SJSA1 (cell line): ENCODE measurements around the gene USP2. TPM values are rescaled to one million over a fixed set of nuclear protein-coding genes. Genes with fewer than 3 reads are reported as not detected.

Experiments
- DNase-seq, 2 experiments: peaks; one replicate each; pipeline ENCODE4 v3.0.0-alpha.2; 2015 to 2020; ENCODE audit warnings: low spot score in 2 of 2, low read depth in 1 of 2
- H3K27ac ChIP-seq: fragments of 250-450 bp; sonication (Bioruptor Pico); 2 replicates; pipeline ENCODE4 v1.5.1; 2020; ENCODE audit warnings: mild to moderate bottlenecking, moderate library complexity
- H3K27me3 ChIP-seq: fragments of 250-450 bp; sonication (Bioruptor Pico); replicated peaks from 2 replicates; pipeline ENCODE4 v1.5.1; 2020; ENCODE audit warnings: mild to moderate bottlenecking, moderate library complexity
- H3K36me3 ChIP-seq: fragments of 250-450 bp; sonication (Bioruptor Pico); 2 replicates; pipeline ENCODE4 v1.5.1; 2020; ENCODE audit warnings: mild to moderate bottlenecking
- H3K4me1 ChIP-seq: fragments of 250-450 bp; sonication (Bioruptor Pico); replicated peaks from 2 replicates; pipeline ENCODE4 v1.6.1; 2021; ENCODE audit warnings: mild to moderate bottlenecking
- H3K4me3 ChIP-seq: fragments of 250-450 bp; sonication (Bioruptor Pico); 2 replicates; pipeline ENCODE4 v1.5.1; 2020; ENCODE audit warnings: mild to moderate bottlenecking
- H3K9me3 ChIP-seq: fragments of 250-450 bp; sonication (Bioruptor Pico); replicated peaks from 2 replicates; pipeline ENCODE4 v1.5.1; 2020; ENCODE audit warnings: mild to moderate bottlenecking
- total RNA-seq: library from RNA; depleted of rRNA; stranded (reverse); fragments of >200 nt; shearing (Covaris generic); gene quantifications from 2 replicates; pipeline ENCODE4 v1.2.3, GENCODE V29; 2014

Gene USP2
- total RNA-seq, 1 experiment from 2014 or later: 0.21 TPM

- Histone ChIP-seq H3K27me3 (no peaks in the 10 kb centered on the region), H3K4me1 (peaks cover 3% of the 10 kb centered on the region; the same call in 1 of the 2 replicates), H3K27ac (no peak overlapping the region), H3K9me3 (no peaks in the 10 kb centered on the region), H3K4me3 (peak overlapping the region; percentile 40), H3K36me3 (no peaks in the 10 kb centered on the region)
- peak; percentile 56 to 74 for DNase-seq
These were observed 25.0 kb downstream of the USP2 start for GRCh38 chr11:119356349-119357031.

- H3K36me3 ChIP-seq: no peaks in the 10 kb centered on the region
- DNase-seq: no peak
- H3K27ac ChIP-seq: no peak overlapping the region
- H3K4me3 ChIP-seq: no peak overlapping the region
- no peaks in the 10 kb centered on the region for H3K9me3 ChIP-seq
- no peaks in the 10 kb centered on the region for H3K27me3 ChIP-seq
- no peaks in the 10 kb centered on the region for H3K4me1 ChIP-seq
These were observed 26.2 kb downstream of the USP2 start for GRCh38 chr11:119355091-119355843.

- Histone ChIP-seq H3K4me3 (no peak overlapping the region), H3K4me1 (no peaks in the 10 kb centered on the region), H3K36me3 (no peaks in the 10 kb centered on the region), H3K27me3 (no peaks in the 10 kb centered on the region), H3K9me3 (no peaks in the 10 kb centered on the region), H3K27ac (no peak overlapping the region)
- DNase-seq: no peak
These were observed 28.6 kb downstream of the USP2 start for GRCh38 chr11:119352857-119353260.

GRCh38 chr11:119351232-119351631, 30.3 kb downstream of the USP2 start:
- no peak for DNase-seq
- H3K27me3 ChIP-seq: no peaks in the 10 kb centered on the region
- no peaks in the 10 kb centered on the region for H3K9me3 ChIP-seq
- H3K4me1 ChIP-seq: no peaks in the 10 kb centered on the region
- no peaks in the 10 kb centered on the region for H3K36me3 ChIP-seq
- H3K4me3 ChIP-seq: no peak overlapping the region
- H3K27ac ChIP-seq: no peak overlapping the region

GRCh38 chr11:119350302-119350701, 31.2 kb downstream of the USP2 start:
- no peaks in the 10 kb centered on the region for H3K9me3 ChIP-seq
- no peak for DNase-seq
- no peak overlapping the region for H3K4me3 ChIP-seq
- no peaks in the 10 kb centered on the region for H3K4me1 ChIP-seq
- H3K27ac ChIP-seq: no peak overlapping the region
- no peaks in the 10 kb centered on the region for H3K27me3 ChIP-seq
- H3K36me3 ChIP-seq: no peaks in the 10 kb centered on the region

GRCh38 chr11:119347940-119348605, 33.4 kb downstream of the USP2 start:
- Histone ChIP-seq H3K4me3 (no peak overlapping the region), H3K4me1 (no peaks in the 10 kb centered on the region), H3K36me3 (no peaks in the 10 kb centered on the region), H3K27ac (no peak overlapping the region), H3K9me3 (no peaks in the 10 kb centered on the region), H3K27me3 (no peaks in the 10 kb centered on the region)
- no peak for DNase-seq

- no peak for DNase-seq
- H3K9me3 ChIP-seq: no peaks in the 10 kb centered on the region
- H3K27me3 ChIP-seq: no peaks in the 10 kb centered on the region
- H3K4me3 ChIP-seq: no peak overlapping the region
- no peaks in the 10 kb centered on the region for H3K36me3 ChIP-seq
- no peak overlapping the region for H3K27ac ChIP-seq
- H3K4me1 ChIP-seq: no peaks in the 10 kb centered on the region
These were observed 34.2 kb downstream of the USP2 start for GRCh38 chr11:119347242-119347641.

GRCh38 chr11:119346605-119347004, 34.9 kb downstream of the USP2 start, which contains the start of gene MFRP:
TSS of gene MFRP (minus strand) at chr11:119346705. CDS start at chr11:119346513, 192 bp downstream.
- no peak within 1 kb of the TSS for H3K27ac ChIP-seq

GRCh38 chr11:119345685-119346084, 35.8 kb downstream of the USP2 start:
- Histone ChIP-seq H3K9me3 (no peaks in the 10 kb centered on the region), H3K4me3 (no peak overlapping the region), H3K27ac (no peak overlapping the region), H3K27me3 (no peaks in the 10 kb centered on the region), H3K4me1 (no peaks in the 10 kb centered on the region), H3K36me3 (no peaks in the 10 kb centered on the region)
- no peak for DNase-seq

More at GRCh38 chr11:119346605-119347004, 34.9 kb downstream of the USP2 start, which contains the start of gene MFRP:
- Histone ChIP-seq H3K36me3 (no peaks in the 10 kb centered on the region), H3K4me3 (no peak within 1 kb of the TSS), H3K27me3 (no peaks in the 10 kb centered on the region), H3K4me1 (no peaks in the 10 kb centered on the region), H3K9me3 (no peaks in the 10 kb centered on the region)
- no peak for DNase-seq

- no peak overlapping the region for H3K27ac ChIP-seq
- H3K4me3 ChIP-seq: no peak overlapping the region
- no peaks in the 10 kb centered on the region for H3K9me3 ChIP-seq
- DNase-seq: no peak
- H3K4me1 ChIP-seq: peaks cover 8% of the 10 kb centered on the region
- no peaks in the 10 kb centered on the region; the same call in 1 of the 2 replicates for H3K36me3 ChIP-seq
- no peaks in the 10 kb centered on the region for H3K27me3 ChIP-seq
These were observed 37.0 kb downstream of the USP2 start for GRCh38 chr11:119344291-119345010.

- Histone ChIP-seq H3K36me3 (no peaks in the 10 kb centered on the region; the same call in 1 of the 2 replicates), H3K27me3 (no peaks in the 10 kb centered on the region), H3K27ac (no peak overlapping the region), H3K4me3 (no peak overlapping the region), H3K4me1 (peaks cover 16% of the 10 kb centered on the region), H3K9me3 (no peaks in the 10 kb centered on the region)
- DNase-seq: no peak
These were observed 37.8 kb downstream of the USP2 start for GRCh38 chr11:119343726-119344125.

- no peaks in the 10 kb centered on the region for H3K9me3 ChIP-seq
- no peak for DNase-seq
- H3K36me3 ChIP-seq: no peaks in the 10 kb centered on the region; the same call in 1 of the 2 replicates
- no peaks in the 10 kb centered on the region for H3K27me3 ChIP-seq
- H3K27ac ChIP-seq: no peak overlapping the region
- no peak overlapping the region for H3K4me3 ChIP-seq
- H3K4me1 ChIP-seq: peaks cover 23% of the 10 kb centered on the region
These were observed 38.9 kb downstream of the USP2 start for GRCh38 chr11:119342362-119343130.

- no peaks in the 10 kb centered on the region for H3K27me3 ChIP-seq
- peaks cover 29% of the 10 kb centered on the region for H3K4me1 ChIP-seq
- DNase-seq: no peak
- peaks cover 3% of the 10 kb centered on the region for H3K36me3 ChIP-seq
- no peaks in the 10 kb centered on the region for H3K9me3 ChIP-seq
- no peak overlapping the region for H3K4me3 ChIP-seq
- H3K27ac ChIP-seq: no peak overlapping the region
These were observed 39.5 kb downstream of the USP2 start for GRCh38 chr11:119342023-119342300.
